Measurements from ENCODE around the gene ACR.

Gene ACR

GRCh38 chr22:50734343-50734771 is 3.6 kb upstream of the ACR start:
- no peaks in the 10 kb centered on the region for H3K9me3 ChIP-seq
- H3K36me3 ChIP-seq = no peaks in the 10 kb centered on the region
- TF ChIP-seq, protein P1, sequence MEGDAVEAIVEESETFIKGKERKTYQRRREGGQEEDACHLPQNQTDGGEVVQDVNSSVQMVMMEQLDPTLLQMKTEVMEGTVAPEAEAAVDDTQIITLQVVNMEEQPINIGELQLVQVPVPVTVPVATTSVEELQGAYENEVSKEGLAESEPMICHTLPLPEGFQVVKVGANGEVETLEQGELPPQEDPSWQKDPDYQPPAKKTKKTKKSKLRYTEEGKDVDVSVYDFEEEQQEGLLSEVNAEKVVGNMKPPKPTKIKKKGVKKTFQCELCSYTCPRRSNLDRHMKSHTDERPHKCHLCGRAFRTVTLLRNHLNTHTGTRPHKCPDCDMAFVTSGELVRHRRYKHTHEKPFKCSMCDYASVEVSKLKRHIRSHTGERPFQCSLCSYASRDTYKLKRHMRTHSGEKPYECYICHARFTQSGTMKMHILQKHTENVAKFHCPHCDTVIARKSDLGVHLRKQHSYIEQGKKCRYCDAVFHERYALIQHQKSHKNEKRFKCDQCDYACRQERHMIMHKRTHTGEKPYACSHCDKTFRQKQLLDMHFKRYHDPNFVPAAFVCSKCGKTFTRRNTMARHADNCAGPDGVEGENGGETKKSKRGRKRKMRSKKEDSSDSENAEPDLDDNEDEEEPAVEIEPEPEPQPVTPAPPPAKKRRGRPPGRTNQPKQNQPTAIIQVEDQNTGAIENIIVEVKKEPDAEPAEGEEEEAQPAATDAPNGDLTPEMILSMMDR (IDR thresholded peaks at IDR 0.05) = no peak
- no peak overlapping the region for H3K27ac ChIP-seq
- no peak overlapping the region for H3K4me3 ChIP-seq (ENCODE audit: low read depth in 1 of 2, low read length in 1 of 2)
- H3K27me3 ChIP-seq = no peaks in the 10 kb centered on the region
- no peaks in the 10 kb centered on the region for H3K4me1 ChIP-seq (ENCODE audit: control insufficient read depth in 1 of 2, insufficient read depth in 1 of 2, low read depth in 1 of 2, low read length in 1 of 2)

- Histone ChIP-seq H3K27me3 (no peaks in the 10 kb centered on the region), H3K4me3 (ENCODE audit: low read depth in 1 of 2, low read length in 1 of 2) (no peak overlapping the region), H3K4me1 (ENCODE audit: control insufficient read depth in 1 of 2, insufficient read depth in 1 of 2, low read depth in 1 of 2, low read length in 1 of 2) (no peaks in the 10 kb centered on the region), H3K9me3 (no peaks in the 10 kb centered on the region), H3K27ac (no peak overlapping the region), H3K36me3 (no peaks in the 10 kb centered on the region)
- TF ChIP-seq, protein P1 (IDR thresholded peaks at IDR 0.05) = no peak
Observed at GRCh38 chr22:50734986-50735738, 2.8 kb upstream of the ACR start.

GRCh38 chr22:50735739-50736030 is 2.3 kb upstream of the ACR start:
- no peaks in the 10 kb centered on the region for H3K27me3 ChIP-seq
- no peaks in the 10 kb centered on the region for H3K4me1 ChIP-seq (ENCODE audit: control insufficient read depth in 1 of 2, insufficient read depth in 1 of 2, low read depth in 1 of 2, low read length in 1 of 2)
- no peak overlapping the region for H3K4me3 ChIP-seq (ENCODE audit: low read depth in 1 of 2, low read length in 1 of 2)
- H3K27ac ChIP-seq = no peak overlapping the region
- TF ChIP-seq, protein P1 (IDR thresholded peaks at IDR 0.05) = no peak
- no peaks in the 10 kb centered on the region for H3K9me3 ChIP-seq
- H3K36me3 ChIP-seq = no peaks in the 10 kb centered on the region

DNA sequence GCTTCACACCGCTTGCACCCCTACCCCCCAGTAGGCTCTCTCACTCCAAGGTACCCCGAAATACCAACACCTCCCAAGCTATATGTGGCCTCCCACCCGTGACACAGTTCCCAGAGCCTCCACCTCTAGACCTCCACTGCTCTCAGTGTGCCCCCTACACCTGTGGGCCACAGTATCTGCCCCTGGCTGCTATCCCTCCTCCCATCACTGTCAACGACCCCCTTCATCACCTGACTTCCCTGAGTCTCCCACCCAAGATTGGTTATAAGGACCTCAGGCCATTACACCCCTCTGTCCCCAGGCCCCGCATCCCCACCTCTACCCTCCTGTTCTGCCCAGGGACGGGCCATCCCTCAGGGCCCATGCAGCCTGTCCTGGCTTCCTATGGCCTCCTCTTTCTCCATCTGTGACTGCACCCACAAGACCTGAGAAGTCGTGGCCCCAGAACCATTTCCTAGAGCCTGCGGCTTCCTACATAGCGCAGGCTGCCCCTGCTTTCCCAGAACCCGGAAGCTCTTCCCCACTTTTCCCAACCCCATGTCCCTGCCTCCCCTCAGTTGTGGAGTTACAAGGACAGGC is 734 bp downstream of the ACR start:
- TF ChIP-seq, protein P1 (IDR thresholded peaks at IDR 0.05) = no peak

GRCh38 chr22:50739279-50739691 is 1.3 kb downstream of the ACR start:
- H3K27ac ChIP-seq = no peak overlapping the region
- no peaks in the 10 kb centered on the region for H3K36me3 ChIP-seq

More for the DNA sequence above, 734 bp downstream of the ACR start:
- H3K4me3 ChIP-seq (ENCODE audit: low read depth in 1 of 2, low read length in 1 of 2) = no peak overlapping the region
- H3K4me1 ChIP-seq (ENCODE audit: control insufficient read depth in 1 of 2, insufficient read depth in 1 of 2, low read depth in 1 of 2, low read length in 1 of 2) = no peaks in the 10 kb centered on the region
- H3K36me3 ChIP-seq = no peaks in the 10 kb centered on the region
- H3K9me3 ChIP-seq = no peaks in the 10 kb centered on the region
- H3K27me3 ChIP-seq = no peaks in the 10 kb centered on the region
- H3K27ac ChIP-seq = no peak overlapping the region

More at GRCh38 chr22:50739279-50739691, 1.3 kb downstream of the ACR start:
- H3K4me3 ChIP-seq (ENCODE audit: low read depth in 1 of 2, low read length in 1 of 2) = no peak overlapping the region
- H3K4me1 ChIP-seq (ENCODE audit: control insufficient read depth in 1 of 2, insufficient read depth in 1 of 2, low read depth in 1 of 2, low read length in 1 of 2) = no peaks in the 10 kb centered on the region
- no peaks in the 10 kb centered on the region for H3K9me3 ChIP-seq
- no peaks in the 10 kb centered on the region for H3K27me3 ChIP-seq
- TF ChIP-seq, protein P1 (IDR thresholded peaks at IDR 0.05) = no peak

Data from neutrophil (primary cell).